GM19438 (cell line): ENCODE measurements around the gene ACSL5.
"Not testable (repeated sequence)": the region's sequence is repeated elsewhere in the genome, so short reads cannot be mapped to it uniquely, and the experiment has no call there.

Source experiments
- ATAC-seq: cut with Tn5 transposase; IDR thresholded peaks from one replicate; pipeline ENCODE4 v1.9.1; 2021; ENCODE audit warnings: low read depth; ENCODE audit not compliant: unreplicated experiment

The ACSL5 gene

GRCh38 chr10:112456533-112456932, 82.6 kb downstream of the ACSL5 start:
- ATAC-seq: no peak

DNA sequence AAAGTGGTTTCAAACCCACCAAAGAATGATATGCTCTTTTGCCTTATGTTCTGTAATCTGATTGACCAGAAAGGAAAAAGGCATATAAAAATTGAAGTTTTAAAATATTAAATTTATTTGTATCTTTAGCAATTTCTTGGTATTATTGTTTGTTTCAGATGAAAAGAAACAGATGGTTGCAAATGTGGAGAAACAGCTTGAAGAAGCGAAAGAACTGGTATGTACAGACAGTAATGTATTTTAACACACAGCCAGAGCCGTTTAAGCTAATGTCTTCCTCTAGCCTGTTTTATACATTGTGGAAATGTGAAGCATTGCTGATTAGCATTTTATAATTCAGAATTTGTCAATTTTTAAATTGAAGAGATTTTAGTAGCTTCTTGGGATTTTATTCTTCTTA, 86.5 kb downstream of the ACSL5 start:
- ATAC-seq: no peak

DNA sequence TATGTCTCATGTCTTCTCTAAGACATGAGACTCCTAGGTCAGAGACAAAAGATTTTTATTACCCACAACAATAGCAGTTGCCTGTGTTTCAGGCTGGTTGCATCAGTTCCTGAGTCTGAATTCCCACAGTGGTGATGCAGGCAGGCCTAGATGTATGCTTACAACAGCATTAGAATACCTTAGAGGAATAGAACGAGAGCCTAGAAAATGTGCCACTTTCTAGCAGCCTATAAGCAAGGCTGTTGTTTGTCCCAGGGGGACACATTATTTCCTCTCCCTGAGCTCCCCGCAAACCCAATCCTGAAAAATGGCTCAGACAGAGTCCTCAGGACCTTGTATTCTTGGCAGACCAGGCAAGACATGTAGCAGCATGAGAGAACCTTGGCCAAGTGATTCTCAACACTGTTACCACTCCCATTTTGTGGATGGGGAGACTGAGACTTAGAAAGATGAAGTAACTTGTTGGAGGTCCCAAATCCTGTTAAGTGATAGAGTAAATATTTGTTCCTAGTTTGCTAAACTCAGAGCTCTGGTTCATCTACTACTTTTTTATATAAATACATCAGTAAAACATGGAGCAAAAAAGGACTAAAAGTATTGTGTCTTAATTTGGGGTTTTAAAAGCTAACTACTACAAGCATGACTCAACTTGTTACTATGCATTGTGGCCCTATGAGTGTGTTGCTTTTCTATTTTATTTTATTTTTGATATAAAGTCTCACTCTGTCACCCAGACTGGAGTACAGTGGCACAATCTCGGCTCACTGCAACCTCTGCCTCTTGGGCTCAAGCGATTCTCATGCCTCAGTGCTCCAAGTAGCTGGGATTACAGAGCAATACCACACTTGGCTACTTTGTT, 87.3 kb downstream of the ACSL5 start:
- no peak for ATAC-seq

DNA sequence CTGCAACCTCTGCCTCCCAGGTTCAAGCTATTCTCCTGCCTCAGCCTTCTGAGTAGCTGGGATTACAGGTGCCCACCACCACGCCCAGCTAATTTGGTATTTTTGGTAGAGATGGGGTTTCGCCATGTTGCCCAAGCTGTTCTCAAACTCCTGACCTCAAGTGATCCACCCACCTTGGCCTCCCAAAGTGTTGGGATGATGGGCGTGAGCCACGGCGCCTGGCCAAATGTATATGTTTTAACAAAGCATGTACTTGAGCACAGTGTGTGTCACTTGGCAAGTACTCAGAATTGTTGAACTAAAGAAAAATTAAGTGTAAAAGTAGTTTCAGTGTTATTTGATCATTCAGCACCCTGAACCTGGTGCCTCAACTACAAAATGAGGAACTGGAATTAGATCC, 90.2 kb downstream of the ACSL5 start:
- ATAC-seq: not testable (repeated sequence)

GRCh38 chr10:112465299-112465883, 91.5 kb downstream of the ACSL5 start:
- ATAC-seq: no peak

GRCh38 chr10:112466802-112467201, 92.9 kb downstream of the ACSL5 start:
- no peak for ATAC-seq

- no peak for ATAC-seq
Measured at GRCh38 chr10:112467541-112468075, 93.7 kb downstream of the ACSL5 start.

DNA sequence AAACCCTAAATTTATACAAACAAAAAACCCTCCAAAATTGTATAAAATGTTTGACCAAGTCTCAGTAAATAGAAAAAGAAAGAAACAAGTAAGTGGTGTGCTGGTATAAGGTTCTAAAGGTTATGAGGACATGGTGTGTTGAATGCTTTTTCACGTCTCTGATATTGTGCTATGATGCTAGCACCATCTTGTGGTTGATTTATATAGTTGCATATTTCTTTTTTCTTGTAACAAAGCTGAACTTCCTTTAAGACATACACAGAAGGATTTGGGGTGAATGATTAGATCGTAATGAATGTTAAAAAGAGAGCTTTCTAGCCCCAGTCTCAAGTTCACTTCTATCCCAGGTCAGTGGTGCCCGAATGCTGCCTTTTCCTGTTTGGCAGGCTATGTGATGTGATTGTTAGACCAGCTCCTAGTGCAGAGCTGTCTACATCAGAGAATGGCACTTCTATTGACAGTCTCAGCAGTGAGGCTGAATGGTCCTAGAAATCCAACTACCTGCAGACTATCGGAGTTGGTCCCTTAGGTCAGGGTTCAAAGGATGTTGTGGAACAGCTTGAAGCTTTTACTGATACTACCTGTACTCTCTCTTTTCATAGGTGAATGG, 98.1 kb downstream of the ACSL5 start:
- ATAC-seq: peak; percentile 63

DNA sequence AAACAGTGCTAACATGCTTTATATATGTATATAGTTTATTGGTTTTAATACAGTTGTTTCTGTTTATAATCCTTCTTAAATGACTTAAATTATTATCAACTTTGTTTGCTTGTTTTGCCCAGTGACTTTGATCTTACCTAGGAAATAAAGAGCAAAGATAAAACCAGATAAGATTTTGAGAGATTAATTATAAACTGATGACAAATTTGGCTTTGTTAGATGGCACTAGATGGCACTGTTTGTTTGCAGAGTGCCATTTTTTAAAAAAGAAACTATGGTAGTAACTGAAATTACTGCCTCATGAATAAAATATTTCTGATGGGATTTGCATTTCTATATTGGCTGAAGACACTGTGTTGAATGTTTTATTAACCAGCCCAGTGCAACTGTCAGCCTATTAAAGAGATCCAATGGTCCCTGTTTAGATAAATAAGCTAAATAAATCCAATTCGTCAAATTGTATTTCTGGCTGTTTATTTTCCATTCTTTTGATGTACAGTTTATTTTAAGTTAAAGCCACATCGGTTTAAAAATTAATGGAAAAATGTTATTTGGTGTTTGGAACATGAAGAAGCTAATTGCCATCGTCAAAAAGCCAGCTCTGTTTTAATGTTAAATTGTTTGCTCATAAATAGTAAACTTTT, 101.8 kb downstream of the ACSL5 start:
- no peak for ATAC-seq
